Central memory CD8-positive, alpha-beta T cell (primary cell): Measurements from ENCODE around the gene GEMIN7.

Experiments
- ATAC-seq: fragments of 150-1000 bp; cut with Tn5 transposase; replicated peaks from 2 replicates; pipeline ENCODE4 v1.10.0; 2022; ENCODE audit warnings: mild to moderate bottlenecking, moderate FRiP score, moderate number of reproducible peaks; ENCODE audit not compliant: poor library complexity, severe bottlenecking; ENCODE audit errors: extremely low read depth
- DNase-seq, 2 donors: peaks; one replicate each; pipeline ENCODE4 v3.0.0; 2021; ENCODE audit warnings: low spot score in 2 of 2
- H3K27ac Mint-ChIP-seq: one replicate; pipeline ENCODE4 v1.8.0; 2022; ENCODE audit warnings: low read depth, mild to moderate bottlenecking, moderate library complexity, mixed read lengths
- H3K27me3 Mint-ChIP-seq: one replicate; pipeline ENCODE4 v1.8.0; 2022; ENCODE audit warnings: mixed read lengths
- H3K36me3 Mint-ChIP-seq: one replicate; pipeline ENCODE4 v1.8.0; 2022; ENCODE audit warnings: mild to moderate bottlenecking, moderate library complexity, mixed read lengths; ENCODE audit not compliant: insufficient read depth
- H3K4me1 Mint-ChIP-seq: one replicate; pipeline ENCODE4 v1.8.0; 2022; ENCODE audit warnings: mixed read lengths
- H3K4me3 Mint-ChIP-seq: one replicate; pipeline ENCODE4 v1.8.0; 2022; ENCODE audit warnings: mild to moderate bottlenecking, moderate library complexity, mixed read lengths
- H3K9me3 Mint-ChIP-seq: one replicate; pipeline ENCODE4 v1.8.0; 2022; ENCODE audit warnings: mixed read lengths

The GEMIN7 gene

DNA sequence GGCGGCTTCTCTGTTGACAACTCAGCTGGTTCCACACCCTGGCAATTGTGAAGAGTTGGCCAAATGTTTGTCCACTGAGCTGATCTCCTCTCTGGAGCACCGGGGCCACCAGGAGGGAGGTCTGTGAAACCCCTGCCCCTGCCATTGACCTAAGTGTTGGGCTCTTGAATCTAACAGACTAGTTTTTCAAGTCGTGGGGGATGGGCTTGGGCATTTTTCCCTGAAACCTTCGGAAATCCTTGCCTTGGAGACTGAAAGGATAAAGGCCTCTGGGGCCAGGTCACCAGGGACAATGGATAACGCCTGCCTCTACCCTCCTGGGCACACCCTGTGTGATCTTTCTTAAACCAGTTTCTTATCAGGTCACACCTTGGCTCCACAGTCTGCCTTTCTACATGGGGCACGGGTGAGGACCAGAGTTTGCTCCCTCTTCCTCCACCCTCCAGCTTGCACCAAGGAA lies 881 bp downstream of the GEMIN7 start:
- peaks cover 50% of the 10 kb centered on the region for H3K4me1 Mint-ChIP-seq

DNA sequence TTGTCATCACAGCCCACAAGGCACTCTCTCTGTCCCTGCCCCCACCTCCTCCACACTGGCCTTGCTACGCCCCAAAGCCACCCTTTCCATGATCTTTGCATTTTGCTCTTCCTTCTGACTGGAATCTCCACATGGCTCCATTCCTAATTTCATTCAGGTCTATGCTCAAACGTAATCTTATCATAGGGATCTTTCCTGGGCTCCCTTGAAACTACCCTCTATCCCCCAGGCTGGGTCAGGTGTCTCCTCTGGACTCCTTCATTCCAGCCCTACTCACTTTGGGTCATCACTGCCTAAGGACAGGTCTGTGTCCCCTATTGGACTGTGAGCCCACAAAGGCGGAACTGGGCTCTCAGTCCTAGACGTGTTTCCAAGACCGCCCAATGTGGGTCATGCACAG lies 3.1 kb downstream of the GEMIN7 start:
- Mint-ChIP-seq H3K36me3 (peaks cover 33% of the 10 kb centered on the region), H3K4me1 (peaks cover 49% of the 10 kb centered on the region)

More for the DNA sequence above, 881 bp downstream of the GEMIN7 start:
- H3K27me3 Mint-ChIP-seq: no peaks in the 10 kb centered on the region
- peak overlapping the region; percentile 94 for H3K27ac Mint-ChIP-seq
- DNase-seq (no peak), ATAC-seq (no peak)
- no peaks in the 10 kb centered on the region for H3K9me3 Mint-ChIP-seq
- peak overlapping the region; percentile 97 for H3K4me3 Mint-ChIP-seq
- peaks cover 28% of the 10 kb centered on the region for H3K36me3 Mint-ChIP-seq

GRCh38 chr19:45086480-45086879 lies 7.4 kb downstream of the GEMIN7 start:
- Mint-ChIP-seq H3K9me3 (no peaks in the 10 kb centered on the region), H3K36me3 (peaks cover 31% of the 10 kb centered on the region), H3K4me3 (no peak overlapping the region), H3K4me1 (peaks cover 34% of the 10 kb centered on the region), H3K27ac (peak overlapping the region; percentile 90), H3K27me3 (no peaks in the 10 kb centered on the region)
- DNase-seq: no peak
- ATAC-seq: no peak

More for the DNA sequence above, 3.1 kb downstream of the GEMIN7 start:
- Mint-ChIP-seq H3K9me3 (no peaks in the 10 kb centered on the region), H3K27me3 (no peaks in the 10 kb centered on the region), H3K27ac (no peak overlapping the region), H3K4me3 (peak overlapping the region; percentile 2)
- ATAC-seq (no peak), DNase-seq (no peak)

- Mint-ChIP-seq H3K4me1 (peaks cover 35% of the 10 kb centered on the region), H3K36me3 (peaks cover 35% of the 10 kb centered on the region), H3K27me3 (no peaks in the 10 kb centered on the region), H3K9me3 (no peaks in the 10 kb centered on the region), H3K27ac (peak overlapping the region; percentile 90), H3K4me3 (peak overlapping the region; percentile 25)
- DNase-seq (peak; percentile 52 to 91), ATAC-seq (peak; percentile 98)
Observed at GRCh38 chr19:45087531-45087930, 8.5 kb downstream of the GEMIN7 start.

GRCh38 chr19:45090034-45090433 lies 11.0 kb downstream of the GEMIN7 start:
- H3K9me3 Mint-ChIP-seq: no peaks in the 10 kb centered on the region
- no peak overlapping the region for H3K4me3 Mint-ChIP-seq
- no peaks in the 10 kb centered on the region for H3K27me3 Mint-ChIP-seq
- H3K4me1 Mint-ChIP-seq: peaks cover 56% of the 10 kb centered on the region
- DNase-seq: no peak
- peaks cover 31% of the 10 kb centered on the region for H3K36me3 Mint-ChIP-seq
- no peak overlapping the region for H3K27ac Mint-ChIP-seq
- ATAC-seq: no peak

- Mint-ChIP-seq H3K27ac (no peak overlapping the region), H3K36me3 (peaks cover 26% of the 10 kb centered on the region), H3K27me3 (no peaks in the 10 kb centered on the region), H3K4me1 (peaks cover 59% of the 10 kb centered on the region), H3K9me3 (no peaks in the 10 kb centered on the region), H3K4me3 (no peak overlapping the region)
- ATAC-seq (no peak), DNase-seq (no peak)
Observed at GRCh38 chr19:45090606-45091005, 11.5 kb downstream of the GEMIN7 start.

- H3K4me1 Mint-ChIP-seq: peaks cover 64% of the 10 kb centered on the region
- H3K9me3 Mint-ChIP-seq: no peaks in the 10 kb centered on the region
- no peaks in the 10 kb centered on the region for H3K27me3 Mint-ChIP-seq
- peaks cover 24% of the 10 kb centered on the region for H3K36me3 Mint-ChIP-seq
- peak overlapping the region; percentile 98 for H3K27ac Mint-ChIP-seq
- peak; percentile 88 to 95 for DNase-seq
- ATAC-seq: peak; percentile 20
- peak overlapping the region; percentile 96 for H3K4me3 Mint-ChIP-seq
Observed at GRCh38 chr19:45091031-45091923, 12.2 kb downstream of the GEMIN7 start.

GRCh38 chr19:45092747-45093678 lies 14.0 kb downstream of the GEMIN7 start, which contains the start of gene PPP1R37:
TSS of gene PPP1R37 (plus strand) at chr19:45093179. CDS start at chr19:45093326, 147 bp downstream.
- Mint-ChIP-seq H3K4me1 (peaks cover 67% of the 10 kb centered on the region), H3K4me3 (peak within 1 kb of the TSS; percentile 96), H3K9me3 (no peaks in the 10 kb centered on the region), H3K27ac (peak within 1 kb of the TSS; percentile 98), H3K36me3 (peaks cover 20% of the 10 kb centered on the region), H3K27me3 (no peaks in the 10 kb centered on the region)
- ATAC-seq (peak; percentile 66), DNase-seq (peak; percentile 80 to 87)

GRCh38 chr19:45094137-45094536 lies 15.1 kb downstream of the GEMIN7 start:
- ATAC-seq (no peak), DNase-seq (no peak)
- Mint-ChIP-seq H3K27me3 (no peaks in the 10 kb centered on the region), H3K4me3 (peak overlapping the region; percentile 96), H3K27ac (peak overlapping the region; percentile 98), H3K36me3 (peaks cover 16% of the 10 kb centered on the region), H3K9me3 (no peaks in the 10 kb centered on the region), H3K4me1 (peaks cover 76% of the 10 kb centered on the region)

GRCh38 chr19:45094707-45095106 lies 15.6 kb downstream of the GEMIN7 start:
- H3K9me3 Mint-ChIP-seq: no peaks in the 10 kb centered on the region
- no peaks in the 10 kb centered on the region for H3K27me3 Mint-ChIP-seq
- peaks cover 16% of the 10 kb centered on the region for H3K36me3 Mint-ChIP-seq
- H3K4me3 Mint-ChIP-seq: peak overlapping the region; percentile 96
- DNase-seq (no peak), ATAC-seq (no peak)
- H3K27ac Mint-ChIP-seq: peak overlapping the region; percentile 57
- H3K4me1 Mint-ChIP-seq: peaks cover 79% of the 10 kb centered on the region

DNA sequence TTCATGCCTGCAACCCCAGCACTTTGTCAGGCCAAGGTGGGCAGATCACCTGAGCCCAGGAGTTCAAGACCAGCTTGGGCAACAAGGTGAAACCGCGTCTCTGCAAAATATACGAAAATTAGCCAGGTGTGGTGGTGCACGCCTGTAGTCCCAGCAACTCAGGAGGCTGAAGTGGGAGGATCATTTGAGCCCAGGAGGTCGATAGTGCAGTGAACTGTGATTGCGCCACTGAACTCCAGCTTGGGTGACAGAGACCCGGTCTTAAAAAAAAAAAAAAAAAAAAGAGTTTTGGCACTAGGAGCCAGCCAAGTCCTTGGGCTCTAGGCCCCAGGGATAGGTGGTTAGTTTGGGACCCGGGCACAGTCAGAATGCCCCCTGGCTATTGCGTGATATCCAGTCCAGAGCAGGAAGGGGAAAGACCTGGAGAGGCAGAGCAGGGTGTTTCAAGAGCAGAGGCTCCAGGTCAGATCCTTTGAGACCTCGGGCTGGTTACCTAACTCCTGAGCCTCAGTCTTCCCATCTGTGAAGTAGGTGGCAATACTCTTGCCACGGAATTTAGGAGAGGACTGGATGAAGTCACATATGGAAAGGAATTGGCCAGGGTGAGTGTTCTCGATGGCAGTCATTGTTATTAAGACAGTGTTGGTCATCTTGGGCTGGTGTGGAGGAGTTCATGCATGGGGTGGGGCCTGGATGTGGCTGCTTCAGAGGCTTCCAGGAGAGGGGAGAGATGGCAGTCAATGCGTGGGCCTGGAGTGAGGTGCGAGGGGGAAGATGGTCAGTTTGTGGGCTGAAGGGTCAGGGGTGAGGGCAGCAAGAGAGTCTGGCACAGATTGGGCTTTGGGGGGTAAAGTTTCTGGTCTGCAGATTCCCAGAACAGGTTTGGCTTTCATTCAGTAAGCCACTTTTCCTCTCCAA lies 16.7 kb downstream of the GEMIN7 start:
- H3K9me3 Mint-ChIP-seq: no peaks in the 10 kb centered on the region
- ATAC-seq (no peak), DNase-seq (no peak)
- no peaks in the 10 kb centered on the region for H3K27me3 Mint-ChIP-seq
- H3K36me3 Mint-ChIP-seq: peaks cover 16% of the 10 kb centered on the region
- peaks cover 82% of the 10 kb centered on the region for H3K4me1 Mint-ChIP-seq
- peak overlapping the region; percentile 96 for H3K4me3 Mint-ChIP-seq
- peak overlapping the region; percentile 88 for H3K27ac Mint-ChIP-seq
